ENCODE data around the gene BCL2.
"Not testable (repeated sequence)": the region's sequence is repeated elsewhere in the genome, so short reads cannot be mapped to it uniquely, and the experiment has no call there.

The BCL2 gene

DNA sequence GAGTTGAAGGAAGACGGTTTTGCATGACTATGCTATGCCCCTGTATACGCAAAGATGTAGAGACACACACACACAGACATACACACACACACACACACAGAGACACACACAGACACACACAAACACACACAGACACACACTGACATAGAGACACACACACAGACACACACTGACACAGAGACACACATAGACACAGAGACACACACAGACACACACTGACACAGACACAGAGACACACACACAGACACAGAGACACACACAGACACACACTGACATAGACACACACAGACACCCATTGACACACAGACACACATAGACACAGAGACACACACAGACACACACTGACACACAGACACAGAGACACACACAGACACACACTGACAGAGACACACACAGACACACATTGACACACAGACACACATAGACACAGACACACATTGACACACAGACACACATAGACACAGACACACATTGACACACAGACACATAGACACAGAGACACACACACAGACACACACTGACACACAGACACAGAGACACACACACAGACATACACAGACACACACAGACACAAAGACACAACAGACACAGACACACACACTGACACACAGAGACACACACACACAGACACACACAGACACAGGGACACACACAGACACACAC, 121.3 kb downstream of the BCL2 start:
- no peak for DNase-seq

- DNase-seq = no peak
These were observed 122.2 kb downstream of the BCL2 start for GRCh38 chr18:63197246-63197869.

GRCh38 chr18:63195326-63196159, 124.0 kb downstream of the BCL2 start:
- no peak for DNase-seq

GRCh38 chr18:63192885-63193349, 126.7 kb downstream of the BCL2 start:
- no peak for DNase-seq

- no peak for DNase-seq
These were observed 127.3 kb downstream of the BCL2 start for GRCh38 chr18:63192126-63192884.

- DNase-seq = no peak
These were observed 128.2 kb downstream of the BCL2 start for GRCh38 chr18:63191413-63191812.

- not testable (repeated sequence) for DNase-seq
These were observed 128.7 kb downstream of the BCL2 start for GRCh38 chr18:63190838-63191237.

GRCh38 chr18:63189817-63190216, 129.8 kb downstream of the BCL2 start:
- no peak for DNase-seq

DNA sequence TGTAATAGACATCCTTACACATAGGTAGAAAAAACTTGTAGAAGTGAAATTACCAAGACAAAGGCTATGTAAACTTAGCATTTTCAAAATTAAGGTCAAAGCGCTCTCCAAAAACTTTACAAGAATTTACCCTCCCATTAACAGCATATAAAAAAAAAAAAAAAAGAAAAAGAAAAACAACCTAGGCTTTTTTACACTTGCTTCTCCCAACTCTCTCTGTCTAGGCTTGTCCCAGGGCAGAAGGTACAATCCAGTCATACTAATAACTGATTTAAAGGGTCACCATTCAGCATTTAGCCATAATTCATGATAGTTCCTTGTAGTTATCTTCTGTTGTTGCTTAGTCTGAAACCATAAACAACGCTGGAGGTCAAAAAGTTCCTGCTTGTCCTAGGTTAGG, 130.5 kb downstream of the BCL2 start:
- DNase-seq = no peak

DNA sequence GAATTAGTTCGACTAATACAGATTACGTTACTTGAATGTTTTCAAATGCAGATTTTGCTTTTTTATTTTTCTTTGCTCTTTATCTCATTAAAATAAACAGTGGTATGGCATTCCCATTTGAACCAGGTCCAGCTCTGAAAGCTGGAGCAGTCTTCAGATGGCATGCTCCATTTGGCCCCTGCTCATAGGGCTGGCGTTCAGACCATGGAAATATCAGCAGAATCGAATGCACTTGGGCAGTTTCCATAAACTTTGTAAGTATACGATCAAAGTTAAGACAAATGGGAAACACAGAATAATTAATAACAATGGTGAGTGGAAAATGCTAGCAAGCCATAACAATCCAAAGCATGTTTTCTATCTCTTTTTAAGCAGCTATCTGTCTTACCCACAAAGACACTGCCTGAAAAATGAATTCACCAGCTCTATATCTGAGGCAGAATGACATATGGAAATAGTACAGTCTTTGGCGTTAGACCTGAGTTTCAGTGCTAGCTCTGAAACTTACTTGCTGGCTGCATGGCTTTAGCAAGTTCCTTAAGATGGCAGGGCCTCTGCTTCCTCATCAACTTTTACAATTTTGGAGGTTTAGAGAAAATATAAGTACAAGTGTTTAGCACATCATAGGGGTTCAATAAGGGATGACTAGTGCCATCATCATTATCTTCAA, 131.6 kb downstream of the BCL2 start:
- no peak for DNase-seq

DNA sequence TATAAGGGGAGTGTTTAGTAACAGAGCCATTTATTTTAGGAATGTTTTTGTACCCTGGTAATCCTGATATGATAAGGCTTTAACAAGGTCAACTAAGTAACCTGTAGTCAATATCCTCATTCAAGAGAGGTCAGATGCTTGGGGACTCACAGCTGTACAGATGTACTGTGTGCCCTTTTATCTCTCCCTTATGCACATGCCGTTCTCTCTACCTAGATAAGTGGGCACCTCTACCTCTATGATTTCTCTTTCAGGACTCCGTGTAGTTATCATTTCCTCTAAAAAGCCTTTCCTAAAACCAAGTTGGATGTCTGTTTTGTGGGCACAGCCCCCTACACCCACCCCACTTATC, 132.4 kb downstream of the BCL2 start:
- no peak for DNase-seq

DNA sequence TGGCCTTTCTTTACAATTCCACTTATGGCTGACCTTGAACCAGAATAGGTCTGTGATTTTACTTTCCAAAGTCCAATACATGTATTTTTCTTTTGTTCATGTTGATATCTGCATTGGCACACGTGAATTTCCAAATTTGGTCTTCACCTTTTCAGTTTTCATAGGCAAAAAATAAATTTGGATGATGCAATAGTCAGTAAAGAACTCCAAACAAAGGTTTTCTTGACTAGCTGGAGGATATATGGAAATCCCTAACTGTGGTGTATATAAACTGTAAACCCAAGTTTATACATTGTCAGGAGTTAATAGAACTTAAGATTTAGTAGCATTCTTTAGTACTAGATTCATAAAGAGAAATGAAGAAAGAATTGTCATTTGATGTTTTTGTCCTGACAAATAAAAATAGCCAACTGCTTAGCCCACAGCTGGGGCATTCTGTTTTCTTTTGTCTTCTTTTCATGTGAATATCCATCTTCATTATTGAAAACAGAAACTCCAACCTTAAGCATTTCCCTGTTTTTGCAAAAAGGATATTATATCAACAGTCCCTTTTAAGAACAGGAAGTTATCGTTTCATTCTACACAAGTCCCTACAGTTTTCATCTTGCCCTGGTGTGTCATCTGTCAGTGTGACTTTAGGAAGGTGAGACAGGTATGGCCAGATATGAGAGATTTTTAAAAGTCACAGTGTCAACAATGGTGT, 132.9 kb downstream of the BCL2 start:
- no peak for DNase-seq

DNA sequence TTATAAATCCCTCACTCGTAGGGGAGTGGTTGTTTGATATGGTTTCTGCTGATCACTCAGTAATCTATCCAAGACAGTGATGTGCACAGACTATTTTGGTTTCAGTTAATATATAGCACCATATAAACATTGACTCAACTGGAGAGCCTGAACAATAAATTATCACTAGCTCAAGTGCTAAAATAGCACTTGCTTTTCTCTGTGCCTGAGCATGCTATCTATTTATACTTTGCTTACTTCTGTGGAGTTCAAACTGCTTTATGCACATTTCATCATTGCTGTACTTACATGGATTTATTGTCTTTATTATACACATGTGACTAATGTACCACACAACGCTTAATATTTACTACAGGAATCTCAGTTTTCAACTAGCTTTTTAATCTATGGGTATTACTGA, 133.6 kb downstream of the BCL2 start:
- DNase-seq = no peak

DNA sequence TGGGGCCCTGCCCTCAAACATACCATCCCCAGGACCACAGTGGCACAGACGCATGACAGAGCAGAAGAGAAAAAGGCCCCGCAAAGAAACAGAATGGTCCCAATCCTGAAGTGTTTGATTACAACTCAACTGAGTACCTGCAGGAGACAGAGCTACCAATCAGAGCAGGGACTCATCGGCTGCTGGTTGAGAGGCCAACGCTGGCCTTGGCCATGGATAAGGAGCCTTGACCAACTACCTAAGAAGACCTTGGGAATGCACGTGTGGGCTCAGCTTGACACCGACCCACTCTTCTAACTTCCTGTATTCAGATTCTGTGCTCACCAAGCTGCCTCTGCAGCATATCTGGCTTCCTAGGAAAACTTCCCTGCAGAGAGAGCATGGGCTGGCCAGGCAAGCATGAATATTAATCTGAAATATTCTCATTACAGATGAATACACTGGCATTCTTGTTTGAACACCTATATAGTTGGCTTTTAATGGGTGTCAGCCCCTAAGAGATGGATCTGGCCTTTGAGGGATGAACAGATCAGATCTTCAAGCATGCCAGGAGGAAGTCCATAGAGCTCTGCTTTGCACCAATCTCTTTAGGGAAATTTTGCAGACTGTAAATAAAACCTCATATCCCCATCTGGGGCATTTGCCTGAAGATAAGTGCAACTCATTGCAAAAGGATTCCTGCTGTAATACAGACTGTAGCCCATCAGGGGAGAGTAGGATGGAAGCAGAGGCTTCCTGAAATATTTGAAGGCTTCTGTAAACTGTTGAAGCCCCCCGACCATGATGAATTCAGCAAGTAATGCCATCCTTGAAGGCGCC, 135.4 kb downstream of the BCL2 start:
- DNase-seq = no peak

- DNase-seq = no peak
These were observed 136.2 kb downstream of the BCL2 start for GRCh38 chr18:63183378-63183777.

GRCh38 chr18:63182861-63183260, 136.7 kb downstream of the BCL2 start:
- DNase-seq = no peak

GRCh38 chr18:63182310-63182772, 137.2 kb downstream of the BCL2 start:
- no peak for DNase-seq

DNA sequence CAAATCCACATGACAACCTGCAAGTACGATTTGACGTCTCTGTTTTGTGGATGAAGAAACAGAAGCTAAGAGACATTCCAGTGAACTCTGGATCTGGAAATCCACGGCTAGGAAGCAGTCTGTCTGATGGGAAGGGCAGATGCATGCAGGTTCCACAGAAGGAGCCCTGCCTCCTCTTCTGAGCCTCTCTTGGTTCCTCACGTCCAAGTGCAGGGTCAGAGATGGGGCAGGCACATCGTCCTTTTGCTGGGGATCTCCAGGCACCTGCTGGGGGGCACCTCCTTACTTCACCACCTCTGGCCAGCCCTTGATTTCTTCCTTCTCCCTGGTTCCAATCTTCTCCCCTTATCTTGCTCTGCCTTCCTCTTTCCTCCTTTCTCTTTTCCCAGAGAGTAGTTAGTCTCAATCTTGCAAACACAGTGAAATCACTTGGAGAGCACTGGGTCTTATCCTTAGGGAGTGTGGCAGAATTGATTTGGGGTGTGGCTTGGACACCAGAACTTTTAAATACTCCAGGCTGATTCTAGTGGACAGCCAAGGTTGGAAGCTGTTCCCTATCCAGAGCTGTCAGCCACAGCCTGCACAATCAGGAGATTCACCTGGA, 137.8 kb downstream of the BCL2 start:
- no peak for DNase-seq

GRCh38 chr18:63180971-63181376, 138.6 kb downstream of the BCL2 start:
- no peak for DNase-seq

DNA sequence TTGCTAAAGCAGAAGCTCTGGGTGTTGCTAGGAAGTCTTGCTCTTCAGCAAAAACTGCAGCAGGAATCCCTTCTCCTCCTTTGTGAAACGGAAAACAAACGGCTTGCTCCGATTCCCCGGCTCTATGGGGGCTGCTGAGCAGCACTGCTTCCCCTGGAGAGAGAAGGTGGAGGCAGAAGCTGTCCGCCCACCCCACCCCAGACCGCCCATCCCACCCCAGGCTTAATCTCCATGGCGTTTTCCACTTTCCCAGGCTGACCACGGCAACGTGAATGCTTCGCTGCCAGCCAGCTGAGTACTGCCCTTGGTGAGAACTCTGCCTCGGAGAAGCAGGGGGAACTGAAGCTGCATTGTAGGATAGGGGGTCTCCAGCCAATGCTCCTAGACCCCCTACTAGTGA, 139.2 kb downstream of the BCL2 start:
- no peak for DNase-seq

- DNase-seq = no peak
These were observed 140.1 kb downstream of the BCL2 start for GRCh38 chr18:63179422-63179821.
